HG03159 (cell line): ENCODE results near the gene PODXL2.
"Not testable (repeated sequence)": the region's sequence is repeated elsewhere in the genome, so short reads cannot be mapped to it uniquely, and the experiment has no call there.

ENCODE experiments used
- ATAC-seq: cut with Tn5 transposase; IDR thresholded peaks from one replicate; pipeline ENCODE4 v1.9.1; 2021; ENCODE audit warnings: mild to moderate bottlenecking, moderate library complexity; ENCODE audit not compliant: unreplicated experiment

PODXL2 gene

GRCh38 chr3:127605547-127605946 lies 23.4 kb upstream of the PODXL2 start:
- ATAC-seq: not testable (repeated sequence)

GRCh38 chr3:127606086-127606805 lies 22.7 kb upstream of the PODXL2 start:
- ATAC-seq: no peak

GRCh38 chr3:127606981-127607595 lies 21.9 kb upstream of the PODXL2 start:
- no peak for ATAC-seq

- ATAC-seq: no peak
Measured at GRCh38 chr3:127607675-127608361, 21.2 kb upstream of the PODXL2 start.

GRCh38 chr3:127608362-127608718 lies 20.6 kb upstream of the PODXL2 start:
- ATAC-seq: no peak

GRCh38 chr3:127610105-127610504 lies 18.9 kb upstream of the PODXL2 start:
- ATAC-seq: no peak

GRCh38 chr3:127611251-127611650 lies 17.7 kb upstream of the PODXL2 start:
- no peak for ATAC-seq

- no peak for ATAC-seq
Measured at GRCh38 chr3:127612966-127613365, 16.0 kb upstream of the PODXL2 start.

- ATAC-seq: no peak
Measured at GRCh38 chr3:127613406-127613805, 15.6 kb upstream of the PODXL2 start.

- ATAC-seq: no peak
Measured at GRCh38 chr3:127614928-127615589, 13.9 kb upstream of the PODXL2 start.

- ATAC-seq: no peak
Measured at GRCh38 chr3:127615631-127616305, 13.2 kb upstream of the PODXL2 start.

- ATAC-seq: no peak
Measured at GRCh38 chr3:127616836-127617605, 12.0 kb upstream of the PODXL2 start.

GRCh38 chr3:127618891-127619290 lies 10.1 kb upstream of the PODXL2 start:
- no peak for ATAC-seq

- no peak for ATAC-seq
Measured at GRCh38 chr3:127620637-127621375, 8.2 kb upstream of the PODXL2 start.

- no peak for ATAC-seq
Measured at GRCh38 chr3:127622031-127622430, 7.0 kb upstream of the PODXL2 start.

GRCh38 chr3:127622772-127623576 lies 6.0 kb upstream of the PODXL2 start:
- no peak for ATAC-seq

GRCh38 chr3:127624063-127624462 lies 4.9 kb upstream of the PODXL2 start:
- ATAC-seq: no peak

GRCh38 chr3:127625821-127626220 lies 3.2 kb upstream of the PODXL2 start:
- no peak for ATAC-seq

- no peak for ATAC-seq
Measured at GRCh38 chr3:127628426-127628787, 578 bp upstream of the PODXL2 start.
